HG03196 (cell line): ENCODE results near the gene ABCA2.
A peak's percentile ranks its signal among the peaks of the same experiment; 100 is the strongest.
"Not testable (repeated sequence)": the region's sequence is repeated elsewhere in the genome, so short reads cannot be mapped to it uniquely, and the experiment has no call there.

Experiments used
- ATAC-seq: cut with Tn5 transposase; IDR thresholded peaks from one replicate; pipeline ENCODE4 v1.9.1; 2021; ENCODE audit not compliant: unreplicated experiment

The ABCA2 gene

DNA sequence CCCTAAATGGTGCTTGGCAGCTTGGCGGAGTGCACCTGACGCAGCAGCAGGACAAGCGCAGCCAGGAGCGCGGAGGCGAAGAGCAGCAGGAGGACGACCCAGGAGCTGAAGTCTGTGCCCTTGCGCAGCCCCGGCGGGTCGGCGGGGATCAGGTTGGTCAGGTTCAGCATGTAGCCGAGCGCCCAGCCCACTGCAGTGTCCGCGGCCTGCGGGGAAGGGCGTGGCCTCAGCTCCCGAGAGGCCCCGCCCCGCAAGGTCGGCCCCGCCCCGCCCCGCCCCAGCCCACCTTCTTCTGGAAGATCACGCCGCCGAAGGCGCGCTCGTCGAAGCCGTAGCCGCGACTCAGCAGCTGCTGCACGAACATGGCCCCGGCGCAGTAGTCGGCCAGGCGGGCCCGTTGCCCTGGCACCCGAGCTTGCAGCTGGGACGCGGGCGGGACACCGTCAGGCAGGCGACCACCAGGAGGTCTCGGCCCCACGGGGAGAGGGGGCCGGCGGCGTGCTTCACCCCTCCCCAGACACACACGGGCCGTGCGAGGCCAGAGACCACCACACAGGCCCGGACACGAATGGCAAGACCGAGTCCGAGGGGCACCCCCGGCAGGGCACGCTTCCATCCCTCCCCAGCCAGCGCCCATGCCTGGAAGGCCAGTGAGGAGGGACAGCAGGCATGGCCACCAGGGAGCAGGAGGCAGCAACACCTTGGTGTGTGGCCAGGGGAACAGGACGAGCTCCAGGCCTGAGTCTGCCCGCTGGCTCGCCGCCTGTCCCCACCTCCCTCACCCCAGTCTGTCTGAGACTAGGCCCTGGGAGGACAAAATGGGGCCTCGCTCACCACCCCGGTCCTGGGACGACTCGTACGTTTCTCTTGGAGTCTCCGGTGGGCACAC lies 20.9 kb upstream of the ABCA2 start:
- ATAC-seq, result no peak

DNA sequence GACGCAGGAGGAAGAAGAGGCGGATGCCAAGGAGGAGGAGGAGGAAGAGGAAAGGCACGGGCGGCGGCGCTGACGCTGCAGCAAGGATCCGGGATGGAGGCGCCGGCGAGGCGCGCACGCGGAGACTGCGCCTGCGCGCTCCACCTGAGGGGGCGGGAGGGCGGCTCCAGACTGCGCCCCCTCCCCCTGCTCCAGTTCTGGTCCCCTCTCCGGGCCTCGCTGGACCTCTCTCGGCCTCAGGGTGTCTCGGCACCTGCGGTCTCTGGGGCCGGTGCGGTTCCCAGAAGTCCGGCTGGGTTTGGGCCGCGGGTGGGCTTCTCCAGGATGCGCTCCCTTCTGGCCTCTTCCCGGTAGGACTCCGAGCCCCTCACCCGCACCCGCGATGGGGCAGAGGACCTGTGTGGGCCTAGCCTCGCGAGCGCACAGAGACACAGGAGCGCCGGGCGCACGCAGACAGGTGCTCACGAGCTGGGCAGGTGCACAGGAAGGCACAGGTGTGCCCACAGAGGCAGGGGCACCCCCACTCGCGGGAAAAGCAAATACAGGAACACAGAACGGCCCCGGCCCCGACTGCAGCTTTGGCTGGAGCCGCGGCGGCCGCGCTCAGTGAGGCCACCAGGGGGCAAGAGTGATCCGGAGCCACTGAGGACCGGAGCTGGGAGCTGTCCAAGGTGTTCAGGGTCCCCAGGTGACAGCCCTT lies 18.2 kb upstream of the ABCA2 start, which contains the start of gene NPDC1:
Gene NPDC1, minus strand, starts transcription at position 90 of the 700 bp plus-strand sequence. CDS start 188 bp downstream, outside the sequence.
- no peak for ATAC-seq

DNA sequence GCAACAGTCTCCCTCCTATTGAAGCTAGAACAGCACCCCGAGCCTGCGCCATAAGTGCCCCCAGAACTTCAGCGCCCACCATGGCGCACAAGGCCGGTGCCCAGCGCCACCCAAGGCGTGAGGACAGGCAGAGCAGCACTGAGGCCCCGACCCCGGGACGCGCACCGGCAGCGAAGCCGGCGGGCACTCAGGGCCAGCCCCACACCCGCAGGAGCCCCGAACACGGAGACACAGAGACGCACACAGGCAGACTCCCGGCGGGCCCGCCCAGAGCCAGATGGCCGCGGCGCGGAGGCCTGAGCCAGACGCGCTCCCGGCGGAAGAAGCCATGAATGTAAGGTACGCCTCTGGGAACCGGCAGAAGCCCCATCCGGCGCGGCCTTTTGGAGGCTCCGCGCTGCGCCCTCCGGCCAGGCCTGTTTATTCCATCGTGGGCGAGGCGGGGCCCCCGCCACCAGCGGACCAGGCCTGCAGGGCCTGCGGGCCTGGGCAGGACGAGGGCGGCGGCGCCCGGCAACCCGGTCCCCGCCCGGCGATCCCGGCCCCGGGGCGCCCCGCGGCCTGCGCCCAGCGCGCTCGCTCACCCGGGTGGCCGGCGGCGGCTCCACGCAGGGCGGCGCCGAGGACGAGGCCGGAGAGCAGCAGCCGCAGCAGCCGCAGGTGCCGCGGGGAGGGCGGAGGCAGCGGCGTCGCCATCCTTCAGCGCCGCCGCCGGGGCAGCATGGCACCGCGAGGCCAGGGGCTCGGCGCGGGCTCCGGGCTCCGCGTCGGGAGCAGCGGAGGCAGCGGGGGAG lies 17.5 kb upstream of the ABCA2 start:
- no peak for ATAC-seq

DNA sequence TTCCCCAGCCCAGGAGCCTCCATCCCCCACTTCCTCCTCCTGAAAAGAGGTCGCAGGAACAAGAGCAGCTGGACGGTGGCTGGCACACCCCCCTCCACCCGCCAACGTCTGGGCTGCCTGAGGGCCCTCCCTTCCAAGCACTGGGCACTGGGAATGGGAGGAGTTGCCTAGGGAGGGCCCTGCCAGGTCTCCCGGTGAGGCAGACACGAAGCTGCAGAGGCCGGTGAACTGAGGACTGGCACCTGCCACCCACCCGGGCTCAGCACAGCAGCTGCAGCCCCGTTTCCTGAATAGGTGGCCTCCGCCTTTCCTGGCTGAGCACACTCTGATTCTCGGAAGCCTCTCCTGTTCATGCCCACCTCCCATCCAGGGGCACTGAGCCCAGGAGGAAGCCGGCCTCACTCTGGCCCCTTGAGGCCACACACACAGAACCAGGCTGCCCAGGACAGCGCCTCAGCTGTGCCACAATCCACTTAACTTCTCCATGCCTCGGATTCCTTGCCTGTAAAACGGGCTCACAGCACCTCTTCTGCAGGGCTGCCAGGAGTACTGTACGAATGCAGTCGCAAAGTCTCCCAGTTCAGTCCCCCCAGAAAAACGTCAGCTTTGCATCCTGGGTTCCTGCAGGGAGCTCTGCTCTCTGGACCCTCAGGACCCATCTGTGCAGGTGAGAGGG lies 16.6 kb upstream of the ABCA2 start:
- ATAC-seq, result no peak

DNA sequence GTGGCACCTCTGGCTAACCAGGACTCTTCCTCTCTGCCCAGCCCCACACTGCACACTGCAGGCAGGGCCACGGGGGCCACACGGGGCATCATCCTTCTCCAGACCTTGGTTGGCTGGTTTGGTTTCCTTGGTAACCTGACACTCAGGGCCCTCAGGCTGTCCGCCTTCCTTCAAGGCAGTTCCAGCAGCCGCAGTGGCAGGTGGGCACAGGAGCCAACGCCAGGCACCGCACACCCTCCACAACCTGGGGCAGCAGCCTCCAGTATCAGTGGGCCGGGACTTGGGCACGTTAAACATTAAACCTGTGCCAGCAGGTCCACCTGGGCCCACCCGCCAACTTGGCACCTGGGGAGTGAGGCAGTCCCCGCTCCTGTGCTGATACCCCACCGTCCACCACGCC lies 16.0 kb upstream of the ABCA2 start:
- ATAC-seq, result no peak

DNA sequence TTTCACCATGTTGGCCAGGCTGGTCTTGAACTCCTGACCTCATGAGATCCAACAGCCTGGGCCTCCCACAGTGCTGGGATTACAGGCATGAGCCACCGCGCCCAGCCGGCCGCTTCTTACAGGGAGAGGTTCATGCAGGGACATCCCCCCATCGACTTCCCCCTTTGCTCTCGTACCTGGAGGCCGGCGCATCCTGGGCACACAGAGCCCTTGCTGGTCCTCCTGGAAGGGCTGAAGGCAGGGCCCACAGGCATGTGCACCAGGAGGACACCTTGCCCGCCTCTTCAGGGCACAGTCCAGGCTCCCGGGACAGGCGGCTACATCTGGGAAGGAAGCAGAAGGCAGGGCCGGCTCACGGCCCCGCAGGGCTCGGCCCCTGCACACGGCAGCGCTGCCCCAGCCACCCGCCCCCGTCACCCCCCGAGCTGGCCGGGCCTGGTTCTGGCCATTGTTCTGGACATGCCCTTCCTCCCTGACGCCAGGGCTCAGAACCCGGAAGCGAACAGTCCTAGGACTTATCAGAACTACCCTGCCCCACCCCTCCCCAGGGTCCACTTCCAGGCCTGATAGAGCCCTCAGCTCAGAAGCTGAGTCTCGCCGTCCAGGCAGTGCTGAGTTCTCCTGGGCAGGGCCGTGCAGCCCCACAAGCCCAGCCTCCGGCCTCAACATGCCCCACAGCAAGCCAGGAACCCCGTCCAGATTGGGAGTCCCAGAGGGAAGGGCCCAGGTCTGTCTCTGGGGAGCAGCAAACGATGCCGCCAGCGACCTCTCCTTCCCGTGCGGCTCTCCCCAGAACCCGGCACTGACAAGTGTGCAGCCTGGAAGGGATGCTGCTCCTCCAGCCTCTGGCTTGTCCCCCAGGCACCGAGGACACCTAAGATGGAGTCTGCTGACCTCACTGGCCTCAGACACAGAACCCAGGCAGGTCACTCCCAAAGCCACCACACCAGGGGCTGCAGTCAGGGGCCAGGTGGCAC lies 15.0 kb upstream of the ABCA2 start:
- no peak for ATAC-seq

DNA sequence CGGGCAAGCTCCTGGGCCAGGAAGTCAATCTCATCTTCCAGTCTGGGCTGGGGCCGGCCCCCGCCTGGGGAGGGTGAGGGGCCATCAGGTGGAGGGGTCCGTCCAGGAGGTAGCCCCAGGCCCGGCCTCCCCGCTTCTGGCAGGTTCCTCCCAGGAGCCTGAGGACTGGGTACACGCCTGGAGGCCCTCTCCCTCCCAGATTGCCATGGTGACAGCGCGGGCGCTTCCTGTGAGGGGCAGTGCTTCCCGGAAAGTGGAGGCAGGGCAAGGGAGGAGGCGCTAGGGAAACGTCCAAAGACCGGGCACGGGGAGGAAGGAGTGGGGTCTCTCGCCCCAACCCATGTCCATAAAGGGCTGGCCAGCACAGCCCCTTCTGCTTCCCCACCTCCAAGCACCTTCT lies 13.1 kb upstream of the ABCA2 start:
- no peak for ATAC-seq

DNA sequence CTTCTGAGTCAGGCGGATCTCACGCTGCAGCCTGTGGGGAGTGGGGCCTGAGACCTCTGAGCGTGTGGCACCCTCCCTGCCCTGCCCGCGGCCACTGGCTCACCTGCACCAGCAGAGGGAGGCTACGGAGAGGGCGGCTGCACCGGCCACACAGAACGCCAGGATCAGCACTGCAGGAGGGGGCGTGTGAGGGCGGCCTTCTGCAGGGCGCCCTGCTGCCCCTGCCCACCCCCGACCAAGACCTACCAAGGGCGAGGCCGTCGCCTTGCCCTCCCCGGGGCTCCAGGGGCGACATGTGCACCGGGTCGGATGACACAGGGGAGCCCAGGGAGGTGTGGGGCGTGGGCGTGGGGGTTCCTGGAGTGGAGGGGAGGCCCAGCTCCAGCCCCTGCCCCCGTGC lies 12.5 kb upstream of the ABCA2 start:
- ATAC-seq, result no peak

DNA sequence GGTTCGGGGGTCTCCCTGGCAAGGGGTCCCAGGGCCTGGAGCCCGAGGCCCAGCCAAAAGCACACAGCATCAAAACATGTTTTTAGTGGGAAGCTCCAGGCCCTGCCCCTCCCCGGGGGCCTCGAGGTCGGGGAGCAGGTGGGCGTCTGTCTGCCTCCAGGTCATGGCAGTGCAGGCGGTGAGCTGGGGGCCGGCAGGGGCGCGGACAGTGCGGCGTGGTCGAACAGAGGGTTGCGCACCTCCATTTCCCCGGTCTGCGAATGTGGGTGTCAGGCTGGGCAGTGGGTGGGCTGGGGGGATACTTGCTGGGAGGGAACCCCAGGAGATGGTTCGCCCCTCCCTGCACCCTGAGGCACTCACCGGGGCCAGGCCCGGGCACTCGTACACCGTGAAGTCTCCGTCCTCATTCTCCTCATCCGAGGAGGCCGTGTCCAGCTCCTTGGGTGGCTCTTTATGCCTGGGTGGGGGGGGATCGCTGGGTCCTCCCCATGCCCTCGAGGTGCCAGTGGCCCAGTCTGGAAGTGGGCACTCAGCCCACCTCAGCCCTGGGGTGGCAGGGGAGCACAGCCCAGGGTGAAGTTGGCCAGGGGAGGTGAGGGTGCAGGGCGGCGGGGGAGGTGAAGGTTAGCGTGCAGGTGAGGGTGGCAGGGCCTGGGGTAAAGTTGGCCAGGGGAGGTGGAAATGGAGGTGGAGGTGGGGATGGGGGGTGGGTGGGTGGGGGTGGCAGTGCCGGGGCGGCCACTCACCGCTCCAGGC lies 11.8 kb upstream of the ABCA2 start:
- ATAC-seq, result no peak

DNA sequence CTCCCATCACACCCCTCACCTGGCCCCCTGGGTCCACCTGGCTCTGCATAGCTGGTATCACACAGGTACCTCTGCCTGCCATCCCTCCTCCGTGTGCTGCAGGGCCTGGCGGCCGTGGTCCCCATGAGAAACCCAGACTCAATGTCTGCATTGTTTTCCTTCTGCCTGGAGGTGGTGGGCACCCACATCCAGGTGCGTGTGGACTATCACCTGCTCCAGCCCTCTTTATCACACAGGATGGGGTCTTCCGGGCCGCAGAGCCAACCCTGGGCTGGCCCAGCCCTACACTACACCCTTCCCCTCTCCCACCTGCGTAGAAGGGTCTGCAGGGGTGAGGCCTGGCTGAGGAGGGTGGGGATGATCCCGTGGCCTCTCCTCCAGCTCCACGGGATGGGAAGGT lies 10.9 kb upstream of the ABCA2 start:
- no peak for ATAC-seq

DNA sequence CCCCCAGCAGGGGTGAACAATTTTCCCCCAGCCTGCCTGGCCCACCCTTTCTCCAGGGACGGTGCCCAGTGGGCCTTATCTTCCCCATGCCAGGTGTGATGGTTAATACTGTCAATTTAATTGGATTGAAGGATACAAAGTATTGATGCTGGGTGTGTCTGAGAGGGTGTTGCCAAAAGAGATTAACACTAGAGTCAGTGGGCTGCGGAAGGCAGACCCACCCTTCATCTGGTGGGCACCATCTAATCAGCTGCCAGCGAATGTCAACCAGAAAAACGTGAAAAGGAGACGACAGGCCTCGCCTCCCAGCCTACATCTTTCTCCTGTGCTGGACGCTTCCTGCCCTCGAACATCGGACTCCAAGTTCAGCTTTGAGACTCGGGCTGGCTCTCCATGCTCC lies 9.4 kb upstream of the ABCA2 start:
- no peak for ATAC-seq

DNA sequence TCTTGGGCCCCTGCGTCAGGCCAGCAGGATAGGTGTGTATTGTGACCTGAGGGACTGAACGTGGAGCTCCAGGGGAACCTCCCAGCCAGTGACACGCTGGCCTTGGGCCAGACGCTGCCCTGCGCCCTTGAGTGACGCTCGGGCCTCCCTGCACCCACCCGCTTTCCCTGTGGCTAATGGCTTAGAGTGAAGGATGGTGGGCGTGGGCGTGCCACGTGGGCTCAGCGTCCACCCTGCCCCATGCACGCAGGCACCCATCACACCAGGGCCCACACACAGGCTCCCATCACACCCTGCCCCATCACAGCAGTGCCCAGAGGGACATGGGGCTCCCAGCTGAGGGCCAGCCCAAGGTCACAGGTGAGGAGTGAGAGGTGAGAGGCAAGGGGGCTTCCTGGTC lies 9.0 kb upstream of the ABCA2 start:
- no peak for ATAC-seq

DNA sequence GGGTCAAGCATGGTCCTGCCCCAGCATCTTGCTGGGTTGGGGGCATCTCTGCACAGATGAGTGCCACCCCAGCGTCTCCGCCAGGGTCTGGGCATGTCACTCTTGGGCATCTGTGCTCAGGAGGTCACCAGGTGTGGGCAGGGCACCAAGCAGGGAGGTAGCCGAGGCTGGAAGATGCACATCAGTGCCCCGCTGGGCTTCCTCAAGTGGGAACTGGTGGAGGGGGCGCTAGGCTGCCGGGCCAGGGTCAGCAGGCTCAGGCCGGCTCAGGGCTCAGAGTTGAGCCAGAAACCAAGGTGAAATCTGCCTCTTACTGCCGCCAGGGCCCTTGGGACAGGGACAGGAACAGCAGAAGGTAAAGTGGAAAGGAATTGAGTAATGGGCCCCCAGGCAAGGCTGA lies 7.9 kb upstream of the ABCA2 start:
- no peak for ATAC-seq

DNA sequence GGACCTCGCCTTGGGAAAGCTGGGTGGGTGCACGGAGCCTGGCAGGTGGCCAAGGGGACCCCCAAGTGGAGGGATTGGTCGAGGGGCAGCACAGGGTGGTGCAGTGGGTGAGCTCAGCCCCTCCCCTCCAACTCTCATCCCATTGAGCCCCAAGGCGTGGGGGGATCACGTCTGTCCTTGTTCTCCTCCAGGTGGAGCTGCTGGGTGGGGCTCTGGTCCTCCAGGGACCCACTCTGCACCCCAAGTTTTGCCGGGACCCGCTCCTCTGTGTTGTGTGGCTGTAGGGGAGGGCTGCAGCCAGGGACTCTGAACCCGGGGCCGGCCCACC lies 7.4 kb upstream of the ABCA2 start:
- no peak for ATAC-seq

DNA sequence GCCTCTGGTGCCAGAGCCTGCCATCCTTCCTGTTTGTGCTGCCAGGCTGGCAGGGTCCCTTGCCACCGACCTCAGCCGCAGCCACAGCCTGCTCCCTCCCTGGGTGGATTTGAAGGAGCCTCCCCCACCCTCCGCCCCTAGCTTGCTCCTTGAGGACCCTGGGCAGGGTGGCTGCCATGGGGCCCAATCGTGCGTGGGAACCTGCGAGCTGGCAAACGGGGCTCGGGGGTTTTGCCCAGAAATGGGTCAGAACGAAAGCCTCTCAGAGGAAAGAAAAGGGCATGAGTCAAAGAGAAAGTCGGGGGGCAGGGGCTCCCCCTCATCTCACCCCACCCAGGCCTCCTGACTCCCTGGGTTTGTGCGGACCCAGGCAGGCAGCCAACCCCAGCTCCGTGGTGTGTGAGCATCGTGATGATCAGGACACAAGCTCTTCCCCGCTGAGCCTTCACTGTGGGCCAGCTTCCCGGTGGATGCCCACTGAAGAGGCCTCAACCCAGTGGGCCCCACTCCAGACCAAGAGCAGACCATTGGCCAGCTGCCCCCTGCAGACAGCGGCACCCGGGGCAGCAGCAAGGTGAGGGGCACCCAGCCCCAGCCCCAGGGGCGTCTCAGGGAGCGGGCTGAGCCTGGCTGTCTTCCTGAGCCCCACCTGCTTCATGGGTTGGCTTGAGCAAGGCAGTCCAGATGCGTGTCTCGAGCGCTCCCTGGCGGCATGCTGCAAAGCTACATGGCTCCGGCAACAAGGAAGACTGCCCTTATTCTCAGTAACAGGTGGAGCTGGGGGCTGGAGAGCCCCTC lies 6.9 kb upstream of the ABCA2 start:
- peak; percentile 56 for ATAC-seq

DNA sequence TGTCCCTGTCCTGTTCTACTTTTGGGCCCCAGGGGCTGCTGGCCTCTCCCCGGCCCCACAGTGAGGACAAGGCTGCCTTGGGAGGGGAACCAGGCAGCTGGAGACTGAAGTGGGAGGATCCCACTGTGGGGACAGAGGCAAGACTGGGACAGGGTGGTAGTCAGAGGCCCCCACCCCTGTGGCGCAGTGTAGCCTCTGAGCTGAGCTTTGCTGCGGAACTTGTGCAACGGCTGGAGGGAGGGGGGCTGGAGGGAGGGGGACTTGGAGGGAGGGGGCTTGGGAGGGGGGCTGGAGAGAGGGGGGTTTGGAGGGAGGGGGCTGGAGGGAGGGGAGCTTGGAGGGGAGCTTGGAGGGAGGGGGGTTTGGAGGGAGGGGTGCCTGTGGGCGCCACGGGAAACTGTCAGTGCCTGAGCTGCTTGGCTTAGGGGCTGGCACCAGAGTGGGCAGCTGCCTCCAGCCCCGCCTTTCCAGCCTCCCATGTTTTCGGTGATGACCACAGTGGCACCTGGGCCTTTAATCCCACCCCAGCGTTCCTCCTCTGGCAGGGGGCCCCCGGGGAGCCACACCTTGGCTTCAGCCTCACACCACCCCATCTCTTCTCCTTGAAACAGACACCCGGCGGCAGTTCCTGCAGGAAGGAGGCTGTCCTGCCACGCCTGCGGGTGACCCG lies 6.1 kb upstream of the ABCA2 start:
- no peak for ATAC-seq

DNA sequence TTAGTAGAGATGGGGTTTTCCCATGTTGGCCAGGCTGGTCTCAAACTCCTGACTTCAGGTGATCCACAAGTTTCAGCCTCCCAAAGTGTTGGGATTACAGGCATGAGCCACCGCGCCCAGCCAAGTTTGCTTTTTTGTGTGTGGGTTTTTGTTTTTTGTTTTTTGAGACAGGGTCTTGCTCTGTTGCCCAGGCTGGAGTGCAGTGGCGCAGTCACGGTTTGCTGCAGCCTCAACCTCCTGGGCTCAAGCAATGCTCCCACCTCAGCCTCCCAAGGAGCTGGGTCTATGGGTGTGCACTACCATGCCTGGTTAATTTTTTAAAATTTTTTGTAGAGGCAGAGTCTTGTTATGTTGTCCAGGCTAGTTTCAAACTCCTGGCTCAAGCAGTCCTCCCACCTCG lies 5.4 kb upstream of the ABCA2 start:
- not testable (repeated sequence) for ATAC-seq

DNA sequence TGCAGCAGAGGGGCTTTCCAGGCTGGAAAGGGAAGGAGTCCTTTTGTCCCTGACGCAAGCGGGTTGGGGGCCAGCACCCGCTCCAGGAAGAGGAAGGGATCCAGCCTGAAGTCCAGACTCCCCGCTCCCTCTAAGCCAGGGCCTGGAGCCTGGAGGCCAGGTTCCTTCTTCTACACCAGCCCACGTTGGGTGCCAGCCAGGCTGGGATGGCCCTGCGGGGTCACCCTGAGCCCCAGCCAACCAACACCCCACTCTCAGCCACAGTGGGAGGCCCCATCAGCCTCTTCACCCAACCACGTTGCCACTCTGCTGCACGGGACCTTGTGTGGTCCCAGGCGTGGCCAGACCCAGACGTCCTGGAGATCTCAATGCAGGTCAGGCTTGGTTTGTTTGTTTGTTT lies 4.8 kb upstream of the ABCA2 start:
- no peak for ATAC-seq
